ENCODE results near the gene FOXL1.

FOXL1 gene

DNA sequence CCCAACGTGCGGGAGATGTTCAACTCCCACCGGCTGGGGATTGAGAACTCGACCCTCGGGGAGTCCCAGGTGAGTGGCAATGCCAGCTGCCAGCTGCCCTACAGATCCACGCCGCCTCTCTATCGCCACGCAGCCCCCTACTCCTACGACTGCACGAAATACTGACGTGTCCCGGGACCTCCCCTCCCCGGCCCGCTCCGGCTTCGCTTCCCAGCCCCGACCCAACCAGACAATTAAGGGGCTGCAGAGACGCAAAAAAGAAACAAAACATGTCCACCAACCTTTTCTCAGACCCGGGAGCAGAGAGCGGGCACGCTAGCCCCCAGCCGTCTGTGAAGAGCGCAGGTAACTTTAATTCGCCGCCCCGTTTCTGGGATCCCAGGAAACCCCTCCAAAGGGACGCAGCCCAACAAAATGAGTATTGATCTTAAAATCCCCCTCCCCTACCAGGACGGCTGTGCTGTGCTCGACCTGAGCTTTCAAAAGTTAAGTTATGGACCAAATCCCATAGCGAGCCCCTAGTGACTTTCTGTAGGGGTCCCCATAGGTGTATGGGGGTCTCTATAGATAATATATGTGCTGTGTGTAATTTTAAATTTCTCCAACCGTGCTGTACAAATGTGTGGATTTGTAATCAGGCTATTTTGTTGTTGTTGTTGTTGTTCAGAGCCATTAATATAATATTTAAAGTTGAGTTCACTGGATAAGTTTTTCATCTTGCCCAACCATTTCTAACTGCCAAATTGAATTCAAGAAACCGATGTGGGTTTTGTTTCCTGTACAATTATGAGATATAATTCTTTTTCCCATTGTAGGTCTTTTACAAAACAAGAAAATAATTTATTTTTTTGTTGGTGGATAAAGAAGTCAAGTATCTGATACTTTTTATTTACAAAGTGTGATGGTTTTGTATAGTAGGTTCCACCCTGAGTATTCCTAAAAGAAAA, 9.4 kb upstream of the FOXL1 start:
- no peak for DNase-seq (ENCODE audit: low spot score)
- Mint-ChIP-seq H3K9me3 (no peaks in the 10 kb centered on the region), H3K36me3 (ENCODE audit: low read depth) (no peaks in the 10 kb centered on the region), H3K27ac (peak overlapping the region; percentile 36), H3K4me1 (ENCODE audit: low read depth) (no peaks in the 10 kb centered on the region), H3K4me3 (no peak overlapping the region), H3K27me3 (ENCODE audit: low read depth) (peaks cover 66% of the 10 kb centered on the region)

DNA sequence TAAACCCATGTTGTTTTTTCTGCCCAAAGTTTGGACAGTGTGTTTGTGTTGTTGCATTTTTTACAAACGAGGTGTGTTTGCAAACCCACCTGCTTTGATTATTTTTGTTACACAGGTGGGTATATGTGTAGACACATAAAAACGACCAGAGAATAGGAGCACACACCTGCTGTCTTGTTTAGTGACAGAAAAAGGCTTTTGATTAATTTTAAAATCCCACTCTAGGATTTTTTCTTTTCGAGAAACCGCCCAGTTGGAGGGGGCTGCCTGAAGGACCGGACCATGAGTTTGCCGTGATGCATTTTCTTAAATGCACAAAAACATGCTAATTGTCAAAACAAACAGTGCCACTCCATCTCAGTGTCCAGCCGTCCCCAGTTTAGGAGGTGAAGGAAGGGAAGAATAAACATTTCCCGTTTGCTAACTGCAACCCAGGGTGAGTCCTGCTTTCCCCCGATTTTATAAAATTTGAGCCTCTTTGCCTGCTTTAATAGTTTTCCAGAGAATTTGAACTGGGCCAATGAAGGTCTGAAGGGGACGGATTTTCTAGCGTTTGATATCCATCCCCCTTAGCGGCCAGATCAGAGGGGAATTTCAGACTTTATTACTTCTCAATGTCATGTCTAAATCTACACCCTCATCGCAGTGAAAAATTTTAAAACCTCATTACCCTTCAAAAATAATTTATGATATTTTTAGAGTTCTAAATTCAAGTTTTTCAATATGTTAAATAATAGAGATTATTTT, 8.5 kb upstream of the FOXL1 start:
- Mint-ChIP-seq H3K27ac (no peak overlapping the region), H3K9me3 (no peaks in the 10 kb centered on the region), H3K36me3 (ENCODE audit: low read depth) (no peaks in the 10 kb centered on the region), H3K4me3 (no peak overlapping the region), H3K27me3 (ENCODE audit: low read depth) (peaks cover 65% of the 10 kb centered on the region), H3K4me1 (ENCODE audit: low read depth) (no peaks in the 10 kb centered on the region)
- DNase-seq (ENCODE audit: low spot score): no peak

DNA sequence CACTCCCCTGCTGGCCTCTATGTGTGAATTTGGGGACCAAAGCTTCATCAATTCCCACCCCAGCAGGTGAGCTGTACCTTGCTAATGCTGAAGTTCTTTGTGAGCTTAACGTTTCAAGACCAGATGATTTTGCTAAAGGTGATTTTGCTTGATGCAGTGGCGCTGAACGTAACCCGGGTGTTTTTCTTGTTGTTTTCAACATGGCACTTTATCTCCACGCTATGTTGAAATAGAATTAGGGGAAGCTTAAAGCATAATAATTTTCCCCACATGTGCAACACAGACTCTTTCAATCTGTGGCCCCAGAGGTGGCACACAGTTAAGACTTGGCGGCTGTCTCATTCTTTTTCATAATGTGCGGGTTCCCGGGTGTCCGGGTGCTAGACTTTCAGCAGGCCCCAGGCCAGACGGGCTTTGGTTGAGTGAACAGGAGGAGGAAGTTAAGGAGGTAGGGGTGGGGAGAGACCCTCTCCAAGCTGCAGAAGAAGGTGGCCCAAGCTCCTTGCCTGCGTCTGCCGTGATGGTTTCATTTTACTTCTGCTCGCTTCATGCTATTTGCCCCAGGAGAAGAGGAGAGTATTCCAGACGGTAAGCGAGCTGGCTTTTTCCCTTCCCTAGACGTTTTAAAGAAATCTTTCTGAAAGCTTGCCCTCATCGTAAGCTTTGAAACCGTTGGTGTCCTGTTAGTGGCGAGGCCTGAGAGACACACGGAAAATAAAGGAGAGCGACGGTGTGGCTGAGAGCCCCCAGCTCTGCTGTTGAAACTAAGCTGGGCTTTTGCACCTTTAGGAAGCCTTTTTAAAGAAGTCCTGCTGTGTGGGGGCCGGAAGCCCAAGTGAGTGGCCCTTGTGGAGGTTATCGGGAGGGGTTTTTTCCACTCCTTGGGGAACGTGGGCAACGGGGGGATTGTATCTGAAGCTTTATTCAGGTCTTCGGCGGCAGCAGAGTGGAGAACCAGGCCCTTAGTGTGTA, 7.5 kb upstream of the FOXL1 start:
- Mint-ChIP-seq H3K36me3 (ENCODE audit: low read depth) (no peaks in the 10 kb centered on the region), H3K4me1 (ENCODE audit: low read depth) (no peaks in the 10 kb centered on the region), H3K4me3 (no peak overlapping the region), H3K9me3 (no peaks in the 10 kb centered on the region), H3K27me3 (ENCODE audit: low read depth) (peaks cover 62% of the 10 kb centered on the region), H3K27ac (no peak overlapping the region)
- no peak for DNase-seq (ENCODE audit: low spot score)

GRCh38 chr16:86571530-86571915, 6.8 kb upstream of the FOXL1 start:
- no peaks in the 10 kb centered on the region for H3K36me3 Mint-ChIP-seq (ENCODE audit: low read depth)
- no peak overlapping the region for H3K27ac Mint-ChIP-seq

DNA sequence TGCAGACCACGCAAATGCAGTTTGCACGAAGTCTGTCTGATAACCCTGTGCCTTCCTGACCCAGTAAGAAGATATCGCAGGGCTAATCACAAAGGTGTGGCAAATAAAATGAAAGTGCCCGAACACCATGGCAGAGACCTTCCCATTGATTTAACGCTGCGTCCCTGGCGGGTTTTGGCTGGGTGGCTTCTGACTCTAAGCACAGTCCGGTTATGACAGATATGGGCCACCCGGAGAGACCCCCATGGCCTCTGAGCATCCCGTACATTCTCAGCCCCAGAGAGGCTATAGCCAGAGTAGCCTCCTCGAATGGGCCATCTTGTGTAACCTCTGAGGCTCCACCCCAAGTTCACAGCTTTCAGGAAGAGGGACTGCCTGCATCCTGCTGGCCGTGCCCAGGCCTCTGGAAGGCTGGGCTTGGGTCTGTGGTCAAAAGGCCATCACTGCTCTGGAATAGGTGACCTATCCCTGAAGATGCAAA, 6.3 kb upstream of the FOXL1 start:
- no peak for DNase-seq (ENCODE audit: low spot score)
- no peak overlapping the region for H3K27ac Mint-ChIP-seq
- peaks cover 5% of the 10 kb centered on the region for H3K4me1 Mint-ChIP-seq (ENCODE audit: low read depth)
- no peaks in the 10 kb centered on the region for H3K9me3 Mint-ChIP-seq
- H3K27me3 Mint-ChIP-seq (ENCODE audit: low read depth): peaks cover 67% of the 10 kb centered on the region
- H3K4me3 Mint-ChIP-seq: no peak overlapping the region
- H3K36me3 Mint-ChIP-seq (ENCODE audit: low read depth): no peaks in the 10 kb centered on the region

More at GRCh38 chr16:86571530-86571915, 6.8 kb upstream of the FOXL1 start:
- no peak for DNase-seq (ENCODE audit: low spot score)
- no peaks in the 10 kb centered on the region for H3K9me3 Mint-ChIP-seq
- H3K4me1 Mint-ChIP-seq (ENCODE audit: low read depth): peaks cover 4% of the 10 kb centered on the region
- H3K27me3 Mint-ChIP-seq (ENCODE audit: low read depth): peaks cover 63% of the 10 kb centered on the region
- no peak overlapping the region for H3K4me3 Mint-ChIP-seq

GRCh38 chr16:86572606-86573005, 5.7 kb upstream of the FOXL1 start:
- Mint-ChIP-seq H3K4me1 (ENCODE audit: low read depth) (peaks cover 6% of the 10 kb centered on the region), H3K9me3 (no peaks in the 10 kb centered on the region), H3K4me3 (no peak overlapping the region), H3K36me3 (ENCODE audit: low read depth) (no peaks in the 10 kb centered on the region), H3K27me3 (ENCODE audit: low read depth) (peaks cover 67% of the 10 kb centered on the region), H3K27ac (no peak overlapping the region)
- no peak for DNase-seq (ENCODE audit: low spot score)

GRCh38 chr16:86573215-86573614, 5.1 kb upstream of the FOXL1 start:
- Mint-ChIP-seq H3K4me1 (ENCODE audit: low read depth) (peaks cover 6% of the 10 kb centered on the region), H3K36me3 (ENCODE audit: low read depth) (no peaks in the 10 kb centered on the region), H3K27me3 (ENCODE audit: low read depth) (peaks cover 73% of the 10 kb centered on the region), H3K9me3 (no peaks in the 10 kb centered on the region), H3K4me3 (no peak overlapping the region), H3K27ac (no peak overlapping the region)
- DNase-seq (ENCODE audit: low spot score): no peak

GRCh38 chr16:86573646-86574508, 4.5 kb upstream of the FOXL1 start:
- Mint-ChIP-seq H3K4me3 (no peak overlapping the region), H3K9me3 (no peaks in the 10 kb centered on the region), H3K27me3 (ENCODE audit: low read depth) (peaks cover 73% of the 10 kb centered on the region), H3K27ac (no peak overlapping the region), H3K36me3 (ENCODE audit: low read depth) (no peaks in the 10 kb centered on the region), H3K4me1 (ENCODE audit: low read depth) (peaks cover 6% of the 10 kb centered on the region)
- no peak for DNase-seq (ENCODE audit: low spot score)

DNA sequence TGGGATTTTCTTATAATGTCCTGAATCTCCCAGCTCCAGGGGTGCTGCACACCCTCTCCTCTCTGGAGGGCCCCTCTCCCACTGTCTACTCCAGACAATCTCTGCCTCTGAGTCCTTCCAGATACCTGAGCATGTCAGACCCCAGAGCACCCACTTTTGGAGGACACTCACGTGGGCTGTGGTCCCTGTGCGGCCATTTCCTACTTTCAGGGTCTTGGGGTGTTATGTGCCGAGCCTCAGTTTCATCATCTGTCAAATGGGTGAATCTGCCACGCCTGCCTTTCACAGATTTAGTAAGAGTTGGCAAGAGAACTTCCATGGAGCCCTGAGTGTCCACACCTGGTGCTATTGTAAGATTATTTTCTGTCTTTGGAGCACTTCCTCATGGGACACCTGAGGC, 3.7 kb upstream of the FOXL1 start:
- Mint-ChIP-seq H3K4me3 (no peak overlapping the region), H3K4me1 (ENCODE audit: low read depth) (peaks cover 6% of the 10 kb centered on the region), H3K9me3 (no peaks in the 10 kb centered on the region), H3K36me3 (ENCODE audit: low read depth) (no peaks in the 10 kb centered on the region), H3K27me3 (ENCODE audit: low read depth) (peaks cover 70% of the 10 kb centered on the region), H3K27ac (no peak overlapping the region)
- no peak for DNase-seq (ENCODE audit: low spot score)

DNA sequence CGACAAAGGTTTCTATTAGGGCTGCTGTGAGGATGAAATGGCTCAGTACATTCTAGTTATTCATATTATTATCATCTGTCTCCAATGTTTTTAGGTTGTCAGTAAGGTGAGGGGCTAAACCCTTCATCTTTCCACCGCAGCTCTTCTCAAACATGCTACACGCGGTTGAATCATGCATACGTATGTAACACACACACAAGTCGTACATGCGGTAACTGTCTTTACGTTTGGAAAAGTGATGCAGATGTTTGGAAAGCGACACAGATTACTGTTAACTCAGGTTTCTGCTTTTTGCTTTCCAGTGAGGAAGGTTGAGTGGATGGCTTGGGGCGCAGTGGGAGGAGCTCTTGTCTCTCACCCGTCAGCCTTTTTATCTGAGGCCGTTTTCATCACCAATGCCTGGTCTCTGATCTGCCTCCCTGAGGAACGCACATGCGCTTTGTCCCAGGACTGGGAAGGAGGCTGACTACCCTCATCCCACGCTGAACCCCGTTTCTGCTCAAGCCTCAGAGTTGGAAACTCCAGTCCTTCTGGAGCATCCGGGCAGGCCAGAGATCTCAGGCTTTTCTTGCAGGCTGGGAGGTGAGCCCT, 3.2 kb upstream of the FOXL1 start:
- Mint-ChIP-seq H3K27ac (no peak overlapping the region), H3K9me3 (no peaks in the 10 kb centered on the region), H3K36me3 (ENCODE audit: low read depth) (no peaks in the 10 kb centered on the region), H3K4me3 (peak overlapping the region; percentile 84), H3K4me1 (ENCODE audit: low read depth) (peaks cover 6% of the 10 kb centered on the region), H3K27me3 (ENCODE audit: low read depth) (peaks cover 70% of the 10 kb centered on the region)
- no peak for DNase-seq (ENCODE audit: low spot score)

DNA sequence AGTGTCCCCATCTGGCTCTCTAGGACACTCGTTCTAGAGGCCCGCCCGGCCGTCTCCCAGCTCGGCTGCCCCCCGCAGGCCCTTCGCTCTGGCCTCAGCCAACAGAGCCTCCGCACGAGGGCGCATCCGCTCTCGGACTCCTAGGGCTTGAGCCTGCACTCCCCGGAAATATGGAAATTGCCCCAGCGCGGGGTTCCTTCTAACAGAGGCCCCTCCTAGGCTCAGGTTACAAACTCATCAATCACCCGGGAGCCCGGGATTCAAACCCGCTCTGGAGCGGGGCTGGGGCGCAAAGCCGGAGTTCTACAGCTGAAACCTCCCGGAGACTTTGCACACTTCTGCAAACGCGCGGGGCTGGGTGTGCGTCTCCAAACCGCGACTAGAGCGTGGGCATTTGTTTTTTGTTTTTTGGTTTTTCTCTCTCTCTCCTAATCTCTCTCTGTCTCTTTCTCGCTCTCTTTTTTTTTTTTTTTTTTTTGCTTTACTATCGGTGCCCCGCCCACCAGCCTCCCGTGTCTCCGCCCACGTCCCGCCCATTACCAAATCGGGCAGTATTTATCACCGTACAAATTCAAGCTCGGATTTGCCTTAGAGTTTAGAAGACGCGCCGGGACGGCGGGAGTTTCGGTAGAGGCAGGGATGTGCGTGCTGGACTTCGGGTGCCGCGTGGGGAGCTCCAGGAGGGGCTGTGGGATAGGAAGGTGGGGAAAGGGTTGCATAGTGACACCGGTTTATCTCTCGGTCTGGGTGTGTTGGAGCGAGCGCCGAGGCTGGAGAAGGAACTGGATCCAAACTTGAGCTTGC, 2.4 kb upstream of the FOXL1 start:
- Mint-ChIP-seq H3K9me3 (no peaks in the 10 kb centered on the region), H3K27ac (no peak overlapping the region), H3K4me1 (ENCODE audit: low read depth) (peaks cover 6% of the 10 kb centered on the region), H3K36me3 (ENCODE audit: low read depth) (no peaks in the 10 kb centered on the region), H3K27me3 (ENCODE audit: low read depth) (peaks cover 69% of the 10 kb centered on the region), H3K4me3 (peak overlapping the region; percentile 84)
- peak; percentile 38 for DNase-seq (ENCODE audit: low spot score)
